HT-29 (cell line): ENCODE data around the gene CYB561D1. TPM values are rescaled to one million over a fixed set of nuclear protein-coding genes. Genes with fewer than 3 reads are reported as not detected.

Experiments used
- DNase-seq: peaks from one replicate; pipeline ENCODE4 v3.0.0-alpha.2; 2015; ENCODE audit warnings: low spot score
- total RNA-seq: library from RNA; depleted of rRNA; stranded (reverse); fragments of >200 nt; shearing (Covaris generic); gene quantifications from 2 replicates; pipeline ENCODE4 v1.2.3, GENCODE V29; 2014

Gene CYB561D1
- total RNA-seq, 1 experiment from 2014 or later: 5.9 TPM

DNA sequence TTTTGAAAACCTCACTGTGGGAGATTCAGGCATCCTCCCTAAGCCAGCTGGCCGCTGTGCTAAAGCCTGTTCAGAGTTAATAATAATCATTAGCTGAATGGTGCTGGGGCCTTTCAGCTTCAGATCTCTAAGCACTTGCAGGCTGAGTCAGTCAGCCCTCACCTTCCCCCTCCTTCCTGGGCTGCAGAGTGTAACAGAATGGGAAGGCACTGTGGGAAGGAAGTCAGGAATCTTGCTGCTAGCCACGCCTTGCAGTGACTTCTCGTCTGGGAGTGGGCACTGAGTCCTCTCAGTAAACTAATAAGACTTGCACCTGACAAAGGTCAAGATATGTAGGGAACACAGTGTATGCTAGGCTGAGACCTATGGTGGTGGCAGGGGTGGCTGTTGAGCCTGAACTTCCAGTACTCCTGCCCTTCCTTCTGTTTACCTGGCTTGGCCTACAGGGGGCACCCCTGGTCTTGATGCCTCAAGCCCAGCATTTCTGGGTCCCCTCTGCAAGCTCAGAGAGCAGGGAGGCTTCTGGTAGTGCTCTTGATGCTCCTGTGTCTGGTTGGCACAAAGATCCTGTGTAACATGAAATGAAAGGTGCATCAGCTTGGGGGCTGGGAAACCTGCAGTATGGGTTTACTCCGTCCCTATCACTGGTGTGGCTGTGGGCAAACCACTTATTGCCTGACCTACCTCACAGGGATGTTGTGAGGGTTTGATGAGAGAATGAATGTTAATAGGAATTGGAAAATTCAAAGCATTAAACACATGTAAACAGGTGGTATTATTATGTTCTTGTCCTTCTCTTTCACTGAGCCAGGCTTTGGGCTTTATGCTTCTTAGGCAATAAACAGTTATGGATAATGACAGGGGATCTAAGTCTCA lies 6.0 kb downstream of the CYB561D1 start:
- DNase-seq: peak; percentile 63

DNA sequence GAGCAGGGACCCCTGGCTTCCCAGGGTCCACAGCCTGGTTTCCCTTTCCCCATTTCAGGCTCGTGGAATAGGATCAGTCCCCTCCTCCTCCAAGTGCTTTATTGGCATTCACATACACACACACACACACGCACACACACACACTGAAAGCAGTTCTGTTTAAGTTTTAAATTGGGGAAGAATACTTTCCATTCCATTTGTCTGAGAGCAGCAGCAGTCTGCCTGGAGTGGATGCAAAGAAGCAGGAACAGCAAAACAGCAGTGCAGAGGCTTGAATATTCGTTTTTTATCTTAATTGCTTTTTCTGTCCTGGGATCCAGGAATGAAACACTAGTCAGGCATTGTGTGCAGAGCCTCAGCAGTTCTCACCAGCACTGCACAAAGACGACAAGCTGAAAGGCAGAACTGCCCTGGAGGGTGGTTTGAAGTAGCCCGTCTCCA lies 7.1 kb downstream of the CYB561D1 start:
- DNase-seq: no peak

DNA sequence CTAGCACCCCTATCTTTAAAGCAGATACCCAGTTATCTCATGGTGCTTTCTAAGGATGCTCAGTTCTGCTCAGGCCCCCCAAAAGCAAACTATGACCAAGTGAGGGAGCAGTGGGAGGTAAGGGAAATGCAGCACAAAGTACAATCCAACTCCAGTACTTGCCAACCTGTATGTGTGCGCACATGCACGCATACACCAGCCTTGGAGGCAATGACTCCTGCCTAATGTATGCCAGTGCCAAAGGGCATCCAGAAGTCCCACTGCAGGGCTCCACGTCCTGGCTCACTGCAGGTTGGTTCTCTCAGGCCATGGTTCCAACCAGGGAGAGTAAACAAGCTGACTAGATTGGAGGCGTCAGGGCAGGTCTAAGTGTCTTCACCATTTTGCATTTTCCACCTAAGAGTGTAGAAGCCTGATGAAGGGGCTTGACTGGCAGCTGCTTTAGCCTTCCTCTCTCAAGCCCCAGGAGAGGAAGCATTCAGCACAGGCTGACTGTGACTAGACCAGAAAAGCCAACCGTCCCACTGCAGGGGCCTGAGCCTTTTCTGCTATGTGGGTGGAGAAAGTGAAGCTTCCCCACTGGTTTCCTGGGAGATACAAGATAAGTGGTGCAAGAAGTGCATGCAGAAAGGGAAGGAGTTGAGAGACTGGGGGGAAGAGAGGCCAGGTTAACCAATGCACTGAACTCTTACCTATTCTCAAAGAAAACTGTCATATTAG lies 7.9 kb downstream of the CYB561D1 start:
- DNase-seq: no peak

DNA sequence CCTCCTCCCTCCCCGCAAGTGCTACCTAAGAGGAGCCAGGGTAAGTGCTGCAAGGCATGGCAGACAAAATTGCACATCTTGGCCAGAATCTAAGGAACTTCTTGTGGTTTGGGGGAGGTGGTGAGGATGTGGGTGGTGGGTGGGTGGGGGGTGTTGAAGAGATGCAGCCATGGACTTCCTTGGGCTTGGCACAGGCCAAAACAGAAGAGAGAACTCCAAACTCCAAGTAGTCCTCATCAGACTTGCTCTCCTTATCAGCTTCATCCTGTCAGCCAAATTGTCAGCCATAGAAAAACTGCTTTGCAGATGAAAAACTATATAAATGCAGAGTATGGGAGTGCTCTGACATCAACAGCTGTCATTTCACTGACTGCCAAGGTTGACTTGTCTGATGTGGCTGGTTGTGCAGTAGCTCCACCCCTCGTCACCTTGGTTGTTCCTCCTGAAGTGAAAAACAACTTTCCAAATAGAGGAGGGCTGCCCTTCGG lies 8.5 kb downstream of the CYB561D1 start:
- no peak for DNase-seq

DNA sequence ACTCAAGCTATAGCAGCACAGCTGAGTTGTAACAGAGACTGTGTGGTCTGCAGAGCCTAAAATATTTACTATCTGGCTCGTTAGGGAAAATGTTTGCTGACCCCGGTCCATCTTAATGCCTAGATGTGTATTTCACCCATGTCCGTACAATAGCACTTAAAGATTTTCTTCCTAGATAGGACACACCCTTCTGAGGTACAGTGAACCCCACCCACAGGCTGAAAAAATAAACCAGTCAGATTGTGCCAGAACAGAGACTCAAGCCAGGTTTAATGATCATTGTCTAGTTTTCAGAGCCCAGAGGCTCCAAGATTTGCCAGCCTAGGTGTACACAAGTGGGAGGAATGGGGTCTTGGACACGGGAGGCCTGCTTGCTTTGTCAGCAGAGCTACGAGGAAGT lies 10.0 kb downstream of the CYB561D1 start:
- no peak for DNase-seq

DNA sequence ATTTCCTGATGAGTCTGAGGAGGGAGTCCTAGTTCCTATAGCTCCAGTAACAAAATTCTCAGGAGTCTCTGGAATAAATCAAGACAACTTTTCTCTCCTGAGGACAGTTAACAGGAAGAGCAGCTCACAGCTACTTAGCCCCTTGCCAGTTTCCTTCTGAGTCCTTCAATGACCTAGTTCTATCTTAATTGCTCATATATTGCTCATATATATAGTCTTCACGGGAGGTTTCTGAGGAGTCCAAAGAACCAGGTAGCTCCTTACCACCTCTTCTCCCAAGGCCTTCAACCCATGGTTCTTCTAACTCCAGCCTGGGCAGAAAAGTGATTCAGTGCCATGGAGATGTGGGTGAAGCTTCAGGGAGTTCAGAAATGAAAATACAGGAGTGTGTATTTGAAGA lies 11.1 kb downstream of the CYB561D1 start:
- no peak for DNase-seq

DNA sequence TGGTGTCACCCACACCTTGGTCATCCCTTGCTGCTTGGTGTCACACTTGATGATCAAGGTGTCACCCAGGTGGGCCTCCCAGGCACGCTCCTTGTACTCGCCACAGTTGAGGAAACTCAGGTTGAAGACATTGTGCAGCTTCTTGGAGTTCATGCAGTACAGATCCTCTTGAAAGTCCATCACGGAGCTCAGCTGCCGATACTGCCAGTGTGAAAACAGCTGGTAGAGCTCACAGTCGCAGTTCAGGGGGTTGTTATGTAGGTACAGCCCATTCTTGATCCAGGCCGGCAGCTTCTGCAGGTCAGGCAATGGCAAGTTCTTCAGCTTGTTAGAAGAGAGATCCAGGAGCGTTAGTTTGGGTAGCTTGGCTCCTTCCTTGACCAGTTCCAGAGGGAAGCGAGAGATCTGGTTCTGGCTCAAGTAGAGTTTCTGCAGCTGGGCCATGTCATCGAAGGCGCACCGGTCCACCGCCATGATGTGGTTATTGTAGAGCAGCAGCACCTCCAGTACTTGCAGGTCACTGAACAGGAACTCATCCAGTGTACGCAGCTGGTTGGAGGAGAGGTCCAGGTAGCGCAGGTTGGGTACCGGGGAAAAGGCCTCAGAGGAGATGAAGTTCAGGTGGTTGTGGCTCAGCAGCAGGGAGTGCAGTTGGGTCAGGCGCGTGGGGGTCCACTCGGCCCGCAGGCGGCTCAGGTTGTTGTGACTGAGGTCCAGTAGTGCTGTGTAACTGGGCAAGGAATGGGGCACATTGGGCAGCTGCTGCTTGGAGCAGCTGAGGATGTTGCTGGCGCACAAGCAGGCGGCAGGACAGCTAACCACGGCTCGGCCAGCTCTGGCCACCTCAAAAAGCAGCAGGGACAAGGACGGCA lies 14.3 kb downstream of the CYB561D1 start:
- no peak for DNase-seq

DNA sequence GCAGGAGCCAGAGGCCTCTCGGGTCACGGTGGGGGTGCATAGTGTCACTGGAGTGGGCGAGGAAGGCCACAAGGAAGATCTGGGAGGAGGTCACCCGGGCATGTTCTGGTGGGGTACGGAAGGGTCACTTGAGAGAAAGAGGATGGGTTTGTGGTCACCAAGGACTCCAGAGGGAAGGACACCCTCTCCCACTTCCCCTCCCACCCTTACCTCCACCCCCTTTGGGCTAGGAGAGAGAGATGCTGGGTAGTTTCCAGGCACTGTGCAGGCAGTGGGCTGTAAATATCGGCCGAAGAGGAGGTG lies 14.9 kb downstream of the CYB561D1 start:
- no peak for DNase-seq

DNA sequence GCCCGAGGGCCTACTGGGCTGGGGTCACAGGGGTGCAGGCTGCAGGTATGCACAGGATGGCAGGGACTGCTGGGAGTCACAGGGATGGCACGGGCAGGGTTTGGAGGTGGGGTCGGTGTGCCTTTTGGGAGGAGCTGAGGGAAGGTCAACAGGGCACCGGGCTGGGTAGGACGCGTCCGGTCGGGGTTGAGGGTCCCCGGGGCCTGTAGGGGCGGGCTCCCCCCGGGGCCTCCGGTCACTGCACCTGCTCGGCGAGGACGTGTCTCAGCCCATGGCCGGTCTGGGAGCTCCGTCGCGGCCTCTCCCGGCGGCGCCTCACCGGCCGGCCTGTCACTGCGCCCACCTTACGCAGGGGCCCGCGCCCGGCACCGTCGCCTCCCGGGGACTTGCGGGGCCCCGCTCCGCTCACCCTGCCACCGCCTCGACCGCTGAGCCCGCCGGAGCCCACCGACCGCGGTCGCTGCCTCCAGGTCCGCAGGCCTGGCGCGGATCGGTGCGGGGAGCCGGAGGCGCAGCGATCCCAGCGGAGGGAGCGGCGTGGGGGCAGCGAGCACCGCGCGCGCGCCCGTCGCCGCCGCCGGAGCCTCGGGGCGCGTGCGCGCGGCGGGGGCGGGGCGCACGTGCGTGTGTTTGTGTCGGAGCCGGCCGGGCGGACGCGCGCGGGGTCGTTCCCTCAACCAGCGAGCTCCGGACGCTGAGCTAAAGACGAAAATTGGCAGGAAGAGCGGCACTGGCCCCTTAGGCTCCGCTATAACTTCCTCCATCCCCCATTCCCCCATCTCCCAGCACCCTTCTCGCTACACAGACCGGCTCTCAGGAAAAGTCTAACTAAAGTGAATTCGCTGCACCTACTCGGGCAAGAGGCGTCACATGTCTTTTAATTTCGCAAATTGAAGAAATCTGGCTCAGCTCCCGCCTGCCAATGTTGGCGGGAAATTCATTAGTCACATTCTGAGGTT lies 15.6 kb downstream of the CYB561D1 start, which contains the start of gene AMIGO1:
Gene AMIGO1 (minus strand): TSS at position 552 of the 959 bp plus-strand sequence. CDS start 815 bp downstream, outside the sequence.
- peak; percentile 31 for DNase-seq

DNA sequence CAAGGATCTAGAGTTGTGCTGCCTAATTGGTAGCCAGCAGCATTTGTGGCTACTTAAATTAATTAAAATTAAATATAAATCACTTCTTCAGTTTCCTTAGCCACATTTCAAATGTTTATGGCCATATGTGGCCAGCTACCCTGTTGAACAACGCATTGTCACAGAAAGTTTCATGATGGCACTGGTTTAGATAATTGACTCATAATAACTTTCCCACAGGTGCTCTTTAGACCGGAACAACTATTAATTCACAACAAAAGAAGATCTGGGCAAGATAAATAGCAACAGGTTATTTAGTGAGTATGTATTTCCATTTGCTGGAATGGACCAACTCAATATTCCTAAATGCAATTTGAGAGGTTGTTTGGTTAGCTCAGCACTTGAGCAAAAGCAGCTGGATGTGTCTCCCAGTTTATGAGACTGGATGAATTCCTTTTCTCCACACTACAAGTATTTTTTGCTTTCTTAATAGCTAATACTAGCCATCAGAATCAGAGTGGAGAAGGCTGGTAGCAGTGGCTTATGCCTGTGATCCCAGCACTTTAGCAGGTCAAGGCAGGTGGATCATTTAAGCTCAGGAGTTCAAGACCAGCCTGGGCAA lies 19.3 kb downstream of the CYB561D1 start:
- DNase-seq: no peak

DNA sequence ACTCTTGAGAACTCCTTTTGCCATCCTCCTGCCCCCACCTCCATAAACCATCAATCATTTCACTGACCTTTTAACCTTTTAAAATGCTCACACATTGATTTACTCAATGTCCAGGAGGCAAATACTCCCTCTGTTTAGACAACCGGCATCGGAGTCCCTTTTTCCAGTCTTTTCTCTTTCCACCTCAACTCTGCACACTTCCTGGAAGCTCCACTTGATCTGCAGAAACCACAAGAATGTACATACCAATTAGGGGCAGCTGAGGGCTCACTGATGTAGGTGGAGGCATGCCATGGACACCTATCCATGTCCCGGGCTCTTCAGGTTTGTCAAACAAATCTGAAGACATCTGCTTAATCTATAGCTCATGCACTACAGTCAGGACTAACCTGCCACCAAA lies 21.0 kb downstream of the CYB561D1 start:
- no peak for DNase-seq

DNA sequence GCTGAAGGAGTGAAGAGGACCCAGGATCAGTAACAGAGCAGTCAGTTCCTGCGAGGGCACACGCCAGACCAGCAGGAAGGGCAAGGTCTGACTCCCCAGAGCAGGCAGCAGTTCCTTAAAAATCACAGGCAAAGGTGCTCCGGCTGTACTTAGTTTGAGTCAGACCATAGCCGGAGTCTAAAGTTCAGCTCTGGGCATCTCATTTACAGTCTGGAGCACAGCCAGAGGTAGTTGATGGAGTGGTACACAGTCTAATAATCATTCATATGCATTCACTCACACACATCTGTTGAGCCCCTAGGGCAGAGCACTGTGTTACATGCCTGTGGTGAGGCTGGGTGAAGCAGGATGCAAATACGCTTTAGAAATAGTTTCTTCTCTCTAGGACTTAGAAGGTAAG lies 23.0 kb downstream of the CYB561D1 start:
- DNase-seq: peak; percentile 75

DNA sequence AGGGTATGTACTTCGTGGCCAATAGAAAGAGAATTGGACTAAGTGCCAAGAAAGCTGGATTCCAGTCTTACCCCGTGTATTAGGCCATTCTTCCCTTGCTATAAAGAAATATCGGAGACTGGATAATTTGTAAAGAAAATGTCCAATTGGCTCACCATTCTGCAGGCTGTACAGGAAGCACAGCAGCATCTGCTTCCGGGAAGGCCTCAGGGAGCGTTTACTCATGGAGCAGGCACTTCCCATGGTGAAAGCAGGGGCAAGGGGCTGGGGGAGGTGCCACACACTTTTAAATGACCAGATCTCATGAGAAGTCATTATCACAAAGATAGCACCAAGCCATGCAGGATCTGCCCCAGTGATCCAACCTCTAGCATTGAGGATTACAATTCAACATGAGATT lies 23.4 kb downstream of the CYB561D1 start:
- DNase-seq: no peak

DNA sequence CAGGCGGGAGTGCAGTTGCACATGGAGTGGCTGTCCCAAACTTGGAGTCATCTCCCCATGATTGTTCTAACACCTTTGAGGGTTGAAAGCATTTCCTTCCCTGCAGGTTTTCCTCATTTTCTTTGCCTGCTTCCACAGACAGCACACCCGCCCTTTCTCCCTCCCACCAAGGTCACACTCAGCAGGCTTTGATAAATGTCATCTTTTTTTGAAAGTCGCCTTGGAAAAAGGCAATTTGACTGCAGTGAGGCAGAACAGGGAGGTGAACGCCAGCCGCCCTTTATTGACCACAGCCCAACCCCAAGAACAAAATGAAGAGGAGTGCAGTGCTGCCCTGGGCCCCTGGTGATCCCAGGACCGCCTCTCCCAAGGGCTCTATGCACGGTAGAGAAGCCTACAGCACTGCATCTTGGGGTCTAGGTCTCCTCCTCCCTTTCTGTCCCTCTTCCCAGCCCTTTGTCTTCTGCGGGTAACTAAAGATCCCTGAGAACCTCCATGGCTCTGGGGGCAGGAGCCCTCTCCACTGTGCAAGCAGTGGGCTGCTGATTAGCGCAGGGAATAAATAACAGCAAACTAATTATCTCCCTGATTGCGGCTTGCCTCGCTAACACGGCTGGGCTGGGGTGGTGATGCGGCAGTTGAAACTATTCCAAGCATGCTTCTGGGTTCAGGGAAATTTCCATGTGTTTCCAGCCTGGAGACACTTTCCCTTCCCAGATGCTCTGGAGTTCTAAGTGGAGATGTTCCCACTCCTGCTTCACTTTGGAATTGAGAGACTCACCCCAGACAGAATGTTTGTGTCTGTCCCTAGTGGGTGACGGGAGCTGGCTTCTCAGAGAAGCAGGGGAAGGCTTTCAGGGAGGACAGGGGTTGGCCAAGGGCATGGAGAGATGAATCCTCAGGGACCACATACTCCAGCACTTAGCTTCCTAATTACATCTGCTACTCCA lies 27.4 kb downstream of the CYB561D1 start:
- no peak for DNase-seq

DNA sequence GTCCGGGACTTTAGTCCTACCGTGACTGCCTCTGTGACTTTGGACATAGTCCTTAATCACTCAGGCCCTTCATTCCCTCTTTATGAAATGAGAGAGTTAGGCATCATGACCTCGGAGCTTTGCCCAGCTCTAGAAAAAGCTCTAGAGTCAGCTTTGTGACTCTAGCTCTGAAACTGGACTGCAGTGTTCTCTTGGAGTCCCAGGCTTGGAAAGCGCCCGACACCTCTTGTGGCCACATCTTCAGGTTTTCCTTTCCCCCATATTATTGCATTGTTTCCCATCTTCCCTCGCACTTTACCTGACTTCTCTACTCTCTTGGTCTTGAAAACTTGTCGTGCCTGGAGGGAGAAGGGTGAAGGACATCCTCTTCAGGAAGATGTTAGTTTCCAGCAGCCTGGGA lies 28.1 kb downstream of the CYB561D1 start:
- DNase-seq: no peak

DNA sequence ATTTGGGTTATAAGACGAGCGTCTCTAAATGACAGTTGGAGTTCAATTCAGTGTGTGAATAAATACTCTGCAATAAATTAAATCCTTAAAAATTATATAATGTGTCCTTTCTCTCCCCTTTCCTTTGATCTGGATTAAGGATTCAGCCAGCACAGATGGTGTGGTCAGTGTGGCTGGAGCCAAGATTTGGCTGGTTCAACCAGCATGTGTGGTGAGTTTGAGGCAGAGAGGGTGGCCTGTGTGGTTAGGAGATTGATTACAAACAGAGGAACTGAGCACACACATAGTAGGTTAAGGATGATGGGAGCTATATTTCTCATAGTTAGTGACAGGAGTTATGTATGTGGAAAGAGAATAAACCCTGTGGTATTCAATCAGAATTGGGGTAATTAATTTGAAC lies 29.8 kb downstream of the CYB561D1 start:
- no peak for DNase-seq

DNA sequence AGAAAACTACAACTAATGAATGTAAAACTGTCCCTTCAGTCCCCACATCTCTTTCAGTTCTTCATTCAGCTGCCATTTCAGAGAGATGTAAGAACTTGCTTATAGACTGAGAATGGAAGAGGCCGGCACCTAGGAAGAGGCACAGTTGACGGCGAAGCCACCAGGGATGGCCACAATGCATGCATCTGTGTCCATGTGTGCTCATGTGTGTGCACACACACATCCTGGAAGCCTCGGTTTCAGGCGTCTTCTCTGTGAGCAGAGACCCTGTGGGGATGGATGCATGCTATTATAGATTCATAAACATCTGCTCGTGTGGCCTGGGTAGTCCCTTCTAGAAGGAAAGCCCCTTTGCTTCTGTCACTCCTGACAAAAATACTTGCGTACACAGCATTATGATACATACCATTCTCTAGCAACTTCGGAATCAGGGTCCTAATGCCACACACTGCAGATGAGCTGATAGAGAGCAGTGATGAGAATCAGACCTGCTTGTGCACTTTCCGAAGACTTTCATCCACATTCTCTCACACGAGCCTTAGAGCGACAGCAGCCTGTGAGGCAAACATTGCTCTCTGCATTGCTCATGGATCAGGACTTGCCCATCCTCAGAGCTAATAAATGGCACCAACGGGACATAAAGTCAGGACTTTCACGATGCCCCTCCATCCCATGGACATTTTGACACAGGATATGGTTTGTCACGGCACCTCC lies 33.4 kb downstream of the CYB561D1 start:
- no peak for DNase-seq
